ENCODE measurements around the gene HDGFL3.

Gene HDGFL3

GRCh38 chr15:83119968-83120581, 87.5 kb downstream of the HDGFL3 start:
- DNase-seq, result no peak

GRCh38 chr15:83118968-83119367, 88.7 kb downstream of the HDGFL3 start:
- no peak for DNase-seq

GRCh38 chr15:83118291-83118827, 89.3 kb downstream of the HDGFL3 start:
- peak; percentile 37 for DNase-seq

GRCh38 chr15:83115831-83116565, 91.6 kb downstream of the HDGFL3 start:
- DNase-seq, result no peak

GRCh38 chr15:83115410-83115809, 92.2 kb downstream of the HDGFL3 start:
- no peak for DNase-seq

- no peak for DNase-seq
These were observed 92.8 kb downstream of the HDGFL3 start for GRCh38 chr15:83114856-83115255.

- DNase-seq, result no peak
These were observed 93.5 kb downstream of the HDGFL3 start for GRCh38 chr15:83113881-83114674.

GRCh38 chr15:83112956-83113299, 94.7 kb downstream of the HDGFL3 start:
- no peak for DNase-seq

GRCh38 chr15:83112233-83112955, 95.2 kb downstream of the HDGFL3 start:
- DNase-seq, result no peak

- no peak for DNase-seq
These were observed 96.5 kb downstream of the HDGFL3 start for GRCh38 chr15:83111149-83111548.

- peak; percentile 74 for DNase-seq
These were observed 97.2 kb downstream of the HDGFL3 start for GRCh38 chr15:83110381-83110780.

GRCh38 chr15:83109532-83109931, 98.1 kb downstream of the HDGFL3 start:
- DNase-seq, result no peak

- no peak for DNase-seq
These were observed 99.1 kb downstream of the HDGFL3 start for GRCh38 chr15:83108266-83109219.

- DNase-seq, result no peak
These were observed 99.8 kb downstream of the HDGFL3 start for GRCh38 chr15:83107841-83108181.

GRCh38 chr15:83106994-83107840, 100.4 kb downstream of the HDGFL3 start, which contains the start of gene TM6SF1:
TSS of gene TM6SF1 (plus strand) at chr15:83107645. CDS start at chr15:83107681, 36 bp downstream.
- peak; percentile 62 for DNase-seq

GRCh38 chr15:83105440-83105839, 102.2 kb downstream of the HDGFL3 start:
- DNase-seq, result no peak

- DNase-seq, result no peak
These were observed 103.5 kb downstream of the HDGFL3 start for GRCh38 chr15:83104141-83104540.

- DNase-seq, result no peak
These were observed 105.3 kb downstream of the HDGFL3 start for GRCh38 chr15:83102346-83102745.

GRCh38 chr15:83100097-83100646, 107.5 kb downstream of the HDGFL3 start:
- DNase-seq, result no peak

- DNase-seq, result no peak
These were observed 108.3 kb downstream of the HDGFL3 start for GRCh38 chr15:83099290-83099689.

Data from islet precursor cell (in vitro differentiated cells).